ENCODE data around the gene TPPP2. TPM values are rescaled to one million over a fixed set of nuclear protein-coding genes. Genes with fewer than 3 reads are reported as not detected.
"Not testable (repeated sequence)": the region's sequence is repeated elsewhere in the genome, so short reads cannot be mapped to it uniquely, and the experiment has no call there.

The TPPP2 gene
- 0.73 TPM for total RNA-seq
- long read RNA-seq, partial matches to known transcripts, result 0 of 1 reads
- long read RNA-seq, other reads (novel, unspliced or antisense), result 1 of 1 reads

DNA sequence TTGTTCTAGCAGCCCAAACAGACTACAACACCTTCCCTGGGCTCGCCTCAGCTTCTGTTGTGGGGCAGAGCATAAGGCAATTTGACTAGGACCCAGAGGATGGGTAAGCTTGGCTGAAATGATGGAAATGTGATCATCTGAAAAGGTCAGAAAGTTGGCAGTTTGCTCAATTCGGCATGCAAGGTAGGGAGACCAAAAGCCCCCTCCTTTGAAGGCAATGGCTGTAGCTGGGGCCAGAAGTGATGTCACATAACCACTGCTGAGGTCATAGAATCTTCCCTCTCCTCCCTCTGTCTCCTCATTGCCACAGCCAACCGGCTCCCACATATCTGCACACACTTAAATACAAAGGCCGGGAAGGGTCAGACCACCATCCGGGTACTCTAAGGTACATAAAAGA, at the start of gene TPPP2:
TSS of gene TPPP2 (plus strand) at position 301 of the 400 bp plus-strand sequence. CDS start 365 bp downstream, outside the sequence.
- intact Hi-C loops (cut with DNase I), result no loop called here
- DNase-seq (ENCODE audit: low spot score), result no peak

DNA sequence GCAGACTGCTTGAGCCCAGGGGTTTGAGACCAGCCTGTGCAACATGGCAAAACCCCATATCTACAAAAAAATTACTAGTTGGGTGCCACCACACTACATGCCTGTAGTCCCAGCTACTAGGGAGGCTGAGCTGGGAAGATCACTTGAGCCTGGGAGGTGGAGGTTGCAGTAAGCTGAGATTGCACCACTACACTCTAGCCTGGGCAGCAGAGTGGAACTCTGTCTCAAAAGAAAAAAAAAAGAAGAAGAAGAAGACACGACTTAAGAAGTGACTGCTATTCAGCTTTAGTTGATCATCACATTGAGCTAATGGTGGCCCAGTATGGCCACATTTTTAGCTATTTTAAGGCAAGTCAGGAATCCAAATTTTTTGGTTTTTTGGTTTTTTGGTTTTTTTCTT, 49.1 kb upstream of the TPPP2 start:
- no peak for DNase-seq (ENCODE audit: low spot score)
- intact Hi-C loops (cut with DNase I), result no loop called here

DNA sequence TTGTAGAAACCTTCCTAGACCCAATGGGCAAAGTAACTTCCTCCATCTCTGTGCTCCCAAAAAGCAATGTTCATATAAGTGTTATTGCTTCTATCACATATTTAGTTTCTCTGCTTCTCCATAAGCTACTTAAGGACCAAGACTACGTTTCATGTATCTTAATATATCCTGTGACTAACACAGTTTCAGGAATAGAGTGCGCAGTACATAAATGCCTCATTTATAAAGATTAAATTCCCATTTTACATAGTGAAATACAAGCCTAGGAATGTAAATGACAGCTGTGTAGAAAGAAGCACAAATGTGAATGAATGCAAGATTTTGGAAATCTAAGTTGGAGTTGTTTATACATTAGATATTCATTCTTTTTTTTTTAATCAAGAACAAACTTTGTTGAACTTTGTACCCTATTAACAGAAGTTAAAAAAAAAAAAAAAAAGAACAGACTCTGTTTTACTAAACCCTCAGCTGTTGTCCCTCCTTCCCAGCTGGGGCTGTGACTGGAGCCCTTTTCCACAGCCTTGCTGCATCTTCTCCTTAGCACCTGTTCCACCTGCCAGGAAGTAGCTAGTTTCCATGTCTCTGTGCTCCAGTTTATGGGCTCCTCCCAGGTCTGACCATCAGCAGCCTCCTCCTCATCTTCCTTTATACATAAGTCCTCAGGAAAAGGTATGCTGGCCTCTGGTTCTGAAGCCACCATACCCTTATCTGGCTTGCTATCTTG, 47.2 kb upstream of the TPPP2 start:
- no peak for DNase-seq (ENCODE audit: low spot score)
- intact Hi-C loops (cut with DNase I), result no loop called here

DNA sequence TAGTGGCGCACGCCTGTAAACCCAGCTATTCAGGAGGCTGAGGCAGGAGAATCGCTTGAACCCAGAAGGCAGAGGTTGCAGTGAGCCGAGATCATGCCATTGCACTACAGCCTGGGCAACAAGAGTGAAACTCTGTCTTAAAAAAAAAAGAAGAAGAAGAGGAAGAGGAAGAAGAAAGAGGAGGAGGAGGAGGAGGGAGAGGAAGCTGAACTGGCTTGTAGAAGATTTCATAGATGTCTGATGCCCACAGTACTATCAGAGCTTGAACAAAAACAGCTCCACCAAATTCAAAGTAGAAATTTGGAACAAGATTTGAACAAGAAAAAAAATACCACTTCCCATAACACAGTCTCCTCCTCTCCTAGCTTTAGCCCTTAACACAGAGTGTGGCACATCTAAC, 44.4 kb upstream of the TPPP2 start:
- DNase-seq (ENCODE audit: low spot score); intact Hi-C loops (cut with DNase I): not testable (repeated sequence)

DNA sequence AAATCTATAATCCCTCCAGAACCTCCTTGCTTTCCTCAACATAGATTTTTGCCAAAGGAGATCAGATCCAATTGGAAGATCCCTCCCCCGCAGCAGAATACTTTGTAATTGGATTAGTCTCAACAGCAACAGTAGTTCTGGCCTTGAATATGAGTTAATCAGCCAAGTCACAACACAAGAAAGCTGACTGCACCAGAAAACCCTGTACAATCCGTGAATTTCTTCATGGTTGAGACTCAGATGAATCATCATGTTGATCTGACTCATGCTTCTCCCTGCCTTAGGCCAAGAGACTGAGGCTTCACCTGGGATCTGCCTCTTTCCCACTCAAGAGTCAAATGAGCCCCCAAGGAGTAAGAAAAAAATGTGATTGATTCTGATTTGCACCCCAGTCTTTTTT, 43.2 kb upstream of the TPPP2 start:
- DNase-seq (ENCODE audit: low spot score), result no peak
- intact Hi-C loops (cut with DNase I), result no loop called here

DNA sequence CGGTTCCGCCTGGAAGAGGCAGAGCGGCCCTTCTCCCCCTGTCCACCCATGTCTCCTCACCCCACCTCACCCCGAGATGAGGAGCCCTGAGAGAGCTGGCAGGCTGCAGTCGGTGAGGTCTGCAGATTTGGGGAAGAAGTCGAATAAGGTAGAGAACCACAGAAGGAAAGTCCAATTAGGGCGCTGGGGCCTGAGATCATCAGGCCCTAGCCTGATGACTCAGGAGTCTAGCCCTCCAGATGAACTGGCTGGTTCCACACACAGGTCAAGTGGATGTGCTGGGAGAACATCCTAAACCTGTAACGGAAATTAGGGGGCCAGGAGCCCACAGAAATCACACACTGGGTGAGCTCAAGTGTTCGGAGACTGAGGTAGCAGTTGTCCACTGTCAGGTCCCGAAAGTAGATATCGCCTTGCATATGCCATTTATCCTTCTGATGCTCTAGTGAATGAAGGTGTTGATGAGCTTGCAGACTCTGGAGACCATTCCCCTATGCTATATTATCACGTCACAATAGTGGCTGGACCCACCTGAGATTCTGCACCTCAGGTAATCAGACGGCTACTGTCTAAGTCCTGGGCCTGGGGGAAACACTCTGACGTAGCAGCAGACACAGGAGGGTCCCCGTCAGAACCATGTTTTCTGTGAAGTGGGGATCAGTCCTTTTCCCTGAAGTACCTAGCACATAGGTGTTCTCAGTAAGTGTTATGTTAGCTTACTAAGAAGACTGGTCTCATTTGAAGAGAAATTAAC, 41.1 kb upstream of the TPPP2 start:
- no peak for DNase-seq (ENCODE audit: low spot score)
- intact Hi-C loops (cut with DNase I), result loop anchor here (2.0 kb wide), 1 partner anchor 18 kb away; no protein-coding TSS in a partner anchor

DNA sequence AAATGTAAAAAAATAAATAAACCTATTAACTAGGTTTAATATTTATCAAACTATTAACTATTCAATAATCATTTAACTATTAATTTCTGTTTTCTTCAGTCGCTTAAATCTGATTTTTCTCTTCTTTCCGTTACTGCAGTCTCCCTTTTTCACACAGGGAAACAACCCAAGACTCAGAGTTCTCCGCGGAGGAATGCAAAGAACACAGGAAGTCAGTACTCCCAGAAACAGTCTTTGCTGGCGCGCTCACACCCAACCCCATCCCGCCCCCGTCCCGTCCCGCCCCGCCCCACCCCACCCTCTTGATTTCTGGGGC, 40.6 kb upstream of the TPPP2 start:
- intact Hi-C loops (cut with DNase I), result loop anchor here (2.0 kb wide), 1 partner anchor 19 kb away; no protein-coding TSS in a partner anchor
- no peak for DNase-seq (ENCODE audit: low spot score)

DNA sequence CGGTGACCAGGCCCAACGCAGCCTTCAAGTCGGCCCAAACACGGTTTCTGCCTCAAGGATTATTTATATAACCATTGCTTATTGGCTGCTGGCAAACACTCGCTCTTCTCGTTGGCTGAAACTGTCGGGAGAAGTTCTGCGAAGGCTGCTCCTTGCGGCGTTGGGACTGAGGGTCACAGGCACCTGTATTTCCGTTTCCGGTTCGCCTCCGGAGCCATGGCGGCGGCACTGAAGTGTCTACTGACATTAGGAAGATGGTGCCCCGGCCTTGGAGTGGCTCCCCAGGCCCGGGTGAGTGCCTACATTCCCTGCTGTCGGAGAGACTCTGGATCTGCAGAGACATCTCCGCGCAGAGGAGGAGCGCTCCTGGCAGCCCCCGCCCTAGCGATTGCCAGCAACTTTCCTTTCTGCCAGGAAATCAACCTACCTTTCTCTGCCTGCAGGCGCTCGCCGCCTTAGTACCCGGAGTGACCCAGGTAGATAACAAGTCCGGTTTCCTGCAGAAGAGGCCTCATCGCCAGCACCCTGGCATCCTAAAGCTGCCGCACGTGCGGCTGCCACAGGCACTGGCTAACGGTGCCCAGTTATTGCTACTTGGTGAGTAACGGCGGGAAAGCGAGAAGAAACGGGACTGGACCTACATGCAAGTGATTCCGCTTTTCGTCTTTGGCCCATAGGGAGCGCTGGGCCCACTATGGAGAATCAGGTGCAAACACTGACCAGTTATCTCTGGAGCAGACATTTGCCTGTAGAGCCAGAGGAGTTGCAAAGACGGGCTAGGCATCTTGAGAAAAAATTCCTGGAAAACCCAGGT, 40.0 kb upstream of the TPPP2 start, which contains the start of gene METTL17:
TSS of gene METTL17 (plus strand) at position 194 of the 814 bp plus-strand sequence. CDS start at position 217, 23 bp downstream.
- intact Hi-C loops (cut with DNase I), result loop anchor here (2.0 kb wide), 1 partner anchor 19 kb away; no protein-coding TSS in a partner anchor
- peak; percentile 93 for DNase-seq (ENCODE audit: low spot score)

DNA sequence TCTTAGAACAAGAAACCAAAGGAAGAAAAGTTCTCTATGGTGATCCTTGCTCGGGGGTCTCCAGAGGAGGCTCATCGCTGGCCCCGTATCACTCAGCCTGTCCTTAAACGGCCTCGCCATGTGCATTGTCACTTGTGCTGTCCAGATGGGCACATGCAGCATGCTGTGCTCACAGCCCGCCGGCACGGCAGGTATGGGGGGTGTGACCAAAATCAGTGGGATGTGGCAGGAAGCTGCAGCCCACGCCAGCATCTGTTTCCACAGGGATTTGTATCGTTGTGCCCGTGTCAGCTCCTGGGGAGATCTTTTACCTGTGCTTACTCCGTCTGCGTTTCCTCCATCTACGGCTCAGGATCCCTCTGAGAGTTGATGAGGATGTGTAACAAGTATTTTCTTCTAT, 33.5 kb upstream of the TPPP2 start:
- intact Hi-C loops (cut with DNase I), result no loop called here
- no peak for DNase-seq (ENCODE audit: low spot score)

DNA sequence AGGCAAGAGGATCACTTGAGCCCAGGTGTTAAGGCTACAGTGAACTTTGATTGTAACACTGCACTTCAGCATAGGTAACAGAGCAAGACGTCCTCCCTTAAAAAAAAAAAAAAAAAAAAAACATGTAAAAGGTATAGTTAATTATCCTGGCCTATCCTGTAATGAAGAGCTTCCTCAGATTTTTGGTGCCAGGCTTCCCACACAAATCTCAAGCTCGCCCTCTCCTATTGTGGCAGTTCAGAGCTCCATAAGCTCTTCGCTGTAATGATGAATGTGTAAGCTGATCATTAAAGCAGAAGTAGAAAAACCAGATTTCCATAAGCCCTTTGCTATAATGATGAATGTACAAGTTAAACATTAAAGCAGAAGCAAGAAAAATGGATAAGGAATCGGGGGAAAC, 32.9 kb upstream of the TPPP2 start:
- intact Hi-C loops (cut with DNase I), result no loop called here
- no peak for DNase-seq (ENCODE audit: low spot score)

DNA sequence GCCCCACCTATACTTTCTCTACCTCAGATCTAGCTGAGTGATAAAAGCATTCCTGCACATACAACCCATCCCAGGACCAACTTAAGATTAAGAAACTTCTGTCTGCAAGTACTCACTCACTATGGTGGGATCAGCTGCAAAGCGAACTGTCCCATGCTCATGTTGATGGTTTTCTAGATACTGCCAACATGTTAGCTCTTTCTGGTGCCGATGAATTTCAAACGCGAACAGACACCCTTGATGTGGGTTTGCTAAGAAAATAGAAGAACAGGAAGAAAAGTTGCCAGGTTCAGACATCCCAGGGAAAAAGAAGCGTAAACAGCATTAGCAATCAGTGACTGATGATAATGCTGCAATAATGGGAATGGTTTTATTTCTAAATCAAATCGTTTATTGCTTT, 32.5 kb upstream of the TPPP2 start:
- no peak for DNase-seq (ENCODE audit: low spot score)
- intact Hi-C loops (cut with DNase I), result no loop called here

DNA sequence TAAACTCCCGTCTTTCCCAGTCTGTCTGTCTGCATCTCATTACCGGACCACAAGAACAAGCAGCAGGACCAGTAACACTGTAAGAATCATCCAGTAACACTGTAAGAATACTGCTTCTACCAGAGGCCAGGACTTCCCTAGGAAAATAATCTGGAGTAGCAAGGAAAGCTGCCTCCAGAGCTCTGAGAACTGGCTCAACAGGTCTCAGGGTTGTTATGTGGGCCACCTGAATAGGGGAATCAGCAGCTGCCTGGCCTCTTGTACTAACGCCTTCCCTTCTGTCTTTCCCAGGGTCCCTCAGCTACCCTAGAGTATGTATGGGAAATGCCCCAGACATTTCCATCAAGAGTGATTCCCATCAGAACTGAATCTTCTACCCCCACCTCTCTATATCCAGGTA, 31.9 kb upstream of the TPPP2 start:
- intact Hi-C loops (cut with DNase I), result no loop called here
- no peak for DNase-seq (ENCODE audit: low spot score)

DNA sequence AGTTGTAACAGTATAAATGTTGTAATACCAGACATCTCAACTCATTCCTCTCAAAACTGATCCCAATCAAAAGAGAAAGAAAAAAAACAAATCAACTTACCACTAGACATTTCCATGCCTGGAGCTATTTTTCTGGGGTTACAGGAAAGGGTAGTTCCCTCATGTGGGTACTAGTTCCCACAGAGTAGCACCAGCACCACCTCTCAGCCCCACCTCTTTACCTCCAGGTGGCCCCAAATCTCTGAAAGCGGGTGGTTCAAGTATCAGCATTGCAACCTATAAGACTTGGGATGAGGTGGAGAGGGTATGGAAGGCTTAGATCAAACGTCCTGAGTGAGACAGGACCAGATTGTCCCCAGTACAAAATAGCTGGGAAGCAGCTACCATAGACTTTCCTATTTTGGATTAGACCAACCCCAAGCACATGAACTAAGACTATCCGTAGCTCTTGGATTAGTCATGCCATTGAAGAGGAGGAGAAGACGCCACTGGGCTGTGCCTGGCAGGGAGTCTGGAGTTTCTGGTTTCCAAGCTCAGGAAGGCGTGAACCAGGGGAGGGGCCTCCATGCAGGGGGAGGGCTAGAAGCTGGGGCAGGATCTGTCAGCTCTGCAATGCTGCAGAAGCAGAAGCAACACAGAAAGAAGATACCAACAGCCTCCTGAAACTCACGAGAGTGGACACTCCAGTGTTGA, 31.2 kb upstream of the TPPP2 start, which contains the start of gene SLC39A2:
TSS of gene SLC39A2 (plus strand) at position 620 of the 693 bp plus-strand sequence. CDS start 154 bp downstream, outside the sequence.
- intact Hi-C loops (cut with DNase I), result no loop called here
- DNase-seq (ENCODE audit: low spot score), result no peak

DNA sequence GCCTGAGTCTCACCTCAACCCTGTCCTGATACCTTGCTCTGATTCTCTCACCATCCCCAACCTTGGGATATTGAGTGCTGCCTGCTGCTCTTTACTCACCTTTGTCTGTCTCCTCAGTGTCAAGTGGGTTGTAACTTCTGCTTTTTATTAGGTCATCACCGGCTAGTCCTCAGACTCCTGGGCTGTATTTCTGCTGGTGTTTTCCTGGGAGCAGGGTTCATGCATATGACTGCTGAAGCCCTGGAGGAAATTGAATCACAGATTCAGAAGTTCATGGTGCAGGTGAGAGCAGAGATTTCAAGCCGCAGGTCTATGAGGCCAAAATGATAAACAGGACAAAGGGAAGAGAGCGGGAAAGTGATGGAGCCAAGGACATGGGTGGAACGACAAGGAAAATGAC, 30.4 kb upstream of the TPPP2 start:
- intact Hi-C loops (cut with DNase I), result no loop called here
- DNase-seq (ENCODE audit: low spot score), result no peak

DNA sequence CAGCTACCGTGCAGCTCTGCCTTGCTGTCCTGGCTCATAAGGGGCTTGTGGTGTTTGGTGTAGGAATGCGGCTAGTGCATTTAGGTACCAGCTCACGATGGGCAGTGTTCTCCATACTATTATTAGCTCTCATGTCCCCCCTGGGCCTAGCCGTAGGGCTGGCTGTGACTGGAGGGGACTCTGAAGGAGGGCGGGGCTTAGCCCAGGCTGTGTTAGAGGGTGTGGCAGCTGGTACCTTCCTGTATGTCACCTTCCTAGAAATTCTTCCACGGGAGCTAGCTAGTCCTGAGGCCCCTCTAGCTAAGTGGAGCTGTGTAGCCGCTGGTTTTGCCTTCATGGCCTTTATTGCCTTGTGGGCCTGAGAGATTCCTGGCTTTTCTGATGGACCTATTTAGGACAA, 28.8 kb upstream of the TPPP2 start:
- intact Hi-C loops (cut with DNase I), result no loop called here
- DNase-seq (ENCODE audit: low spot score), result no peak

DNA sequence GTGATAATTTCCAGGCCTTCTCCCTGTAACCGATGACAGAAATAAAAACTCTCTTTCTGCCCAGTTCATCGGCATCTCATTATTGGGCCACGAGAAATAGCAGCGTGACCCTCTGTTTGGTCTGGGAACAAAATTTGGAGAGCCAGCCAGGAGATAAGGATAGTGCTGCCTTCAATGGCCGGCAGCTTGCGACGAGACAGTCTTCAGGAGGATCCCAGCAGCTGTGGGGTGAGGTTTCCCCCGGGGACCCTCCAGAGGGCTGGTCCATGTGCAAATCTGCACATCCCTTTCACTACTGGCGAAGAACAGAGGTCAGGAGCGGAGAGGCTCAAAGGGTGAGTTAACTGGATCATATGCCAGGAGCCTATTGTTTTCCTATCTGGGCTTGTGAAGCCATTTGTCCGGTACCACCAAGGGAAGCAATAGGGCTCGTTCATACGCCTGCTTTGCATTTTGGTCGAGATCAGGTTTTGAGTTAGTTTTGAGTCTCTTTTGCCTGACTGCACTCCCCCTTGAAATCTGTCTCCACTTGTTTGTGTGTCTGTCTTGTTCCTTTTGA, 26.1 kb upstream of the TPPP2 start:
- DNase-seq (ENCODE audit: low spot score), result no peak
- intact Hi-C loops (cut with DNase I), result loop anchor here (1.0 kb wide), 1 partner anchor 33 kb away; no protein-coding TSS in a partner anchor

DNA sequence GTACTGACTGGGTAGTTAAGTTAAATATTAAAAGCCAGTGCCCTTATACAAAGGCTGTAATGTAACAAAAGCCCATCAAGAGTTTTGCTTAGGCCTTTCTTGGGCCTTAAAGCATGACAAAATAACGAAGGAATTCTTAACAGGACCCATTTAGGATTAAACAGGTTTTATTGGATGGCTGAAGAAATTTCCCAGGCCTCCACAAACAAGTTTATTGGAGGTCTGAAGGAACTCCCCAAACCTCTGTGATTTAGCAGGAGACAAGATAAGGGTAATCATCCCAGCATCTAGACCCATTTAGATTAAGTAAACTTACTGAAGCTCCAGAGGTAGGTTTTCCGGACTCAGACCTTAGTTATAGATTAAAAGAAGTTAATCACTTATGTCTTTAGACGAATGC, 20.3 kb upstream of the TPPP2 start:
- DNase-seq (ENCODE audit: low spot score); intact Hi-C loops (cut with DNase I): not testable (repeated sequence)

DNA sequence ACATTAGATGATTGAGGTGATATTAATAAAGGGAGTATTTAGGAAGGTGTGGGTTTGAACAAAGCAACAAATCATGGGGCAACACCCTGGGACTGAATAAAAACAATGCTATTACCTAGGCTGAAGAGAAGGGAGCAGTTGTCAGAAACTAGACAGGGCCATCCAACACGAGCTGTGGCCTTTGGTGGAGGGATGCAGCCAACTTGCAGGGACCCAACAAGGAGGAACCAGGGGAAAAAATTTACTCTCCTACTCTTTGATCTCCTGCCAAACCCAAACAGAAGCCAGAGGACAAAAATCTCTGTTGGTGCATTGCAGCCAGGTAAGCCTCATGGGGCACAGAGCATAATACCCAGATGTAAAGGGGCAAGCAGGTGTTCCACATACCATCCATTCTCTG, 18.9 kb upstream of the TPPP2 start:
- no peak for DNase-seq (ENCODE audit: low spot score)
- intact Hi-C loops (cut with DNase I), result no loop called here

DNA sequence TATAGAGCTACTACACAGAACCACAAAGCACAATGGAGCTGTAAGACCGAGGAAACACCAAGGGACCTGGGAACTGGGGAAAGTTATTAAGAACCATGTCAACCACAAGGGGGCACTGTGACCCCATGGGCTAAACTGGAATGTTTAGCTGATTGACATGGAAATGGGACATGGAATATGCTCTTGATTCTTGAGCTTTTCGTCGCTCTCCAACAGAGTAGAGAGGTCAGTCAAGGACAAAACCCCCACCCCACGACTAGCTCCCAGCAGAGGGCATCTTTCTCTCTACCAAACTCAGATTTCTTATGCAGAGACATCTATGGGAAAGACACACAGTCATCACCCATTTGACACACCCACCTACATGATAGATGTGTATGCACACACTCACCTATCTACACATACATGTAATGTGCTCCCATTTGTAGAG, 15.2 kb upstream of the TPPP2 start:
- DNase-seq (ENCODE audit: low spot score), result peak; percentile 83

More for the DNA sequence above, 15.2 kb upstream of the TPPP2 start:
- intact Hi-C loops (cut with DNase I), result loop anchor here (1.0 to 5.0 kb wide), 2 partner anchors 26 to 78 kb away; no protein-coding TSS in a partner anchor

Data from cardiac septum (tissue), 1 donor.